GM12872 (cell line): ENCODE data around the gene PCMT1.

Experiments
- CTCF ChIP-seq: IDR thresholded peaks from 3 replicates; pipeline ENCODE4 v1.5.1; 2011; ENCODE audit warnings: low read depth, mild to moderate bottlenecking, low read length, moderate library complexity; ENCODE audit not compliant: insufficient read depth

Gene PCMT1

DNA sequence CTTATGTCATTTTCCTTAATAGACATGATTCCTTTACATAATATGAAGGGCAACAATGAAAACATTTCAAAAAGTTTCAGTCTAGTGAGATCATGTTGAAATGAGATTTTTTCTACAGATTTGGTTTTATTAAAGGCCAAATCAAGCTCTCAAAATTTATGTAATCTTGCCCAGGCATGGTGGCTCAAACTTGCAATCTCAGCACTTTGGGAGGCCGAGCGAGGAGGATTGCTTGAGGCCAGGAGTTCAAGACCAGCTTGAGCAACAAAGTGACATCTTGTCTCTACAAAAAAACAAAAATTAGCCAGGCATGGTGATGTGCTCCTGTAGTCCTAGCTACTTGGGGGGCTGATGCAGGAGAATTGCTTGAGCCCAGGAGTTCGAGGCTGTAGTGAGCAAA is 63.8 kb downstream of the PCMT1 start:
- TF ChIP-seq CTCF, result no peak

- no peak for TF ChIP-seq CTCF
Measured at GRCh38 chr6:149815788-149816187, 66.2 kb downstream of the PCMT1 start.

- no peak for TF ChIP-seq CTCF
Measured at GRCh38 chr6:149820506-149820905, 71.0 kb downstream of the PCMT1 start.

- no peak for TF ChIP-seq CTCF
Measured at GRCh38 chr6:149821492-149821891, 72.0 kb downstream of the PCMT1 start.

- 0 out of 3 replicates have a peak, but pooled peaks have one; percentile 18 for TF ChIP-seq CTCF
Measured at GRCh38 chr6:149823013-149823412, 73.5 kb downstream of the PCMT1 start.

DNA sequence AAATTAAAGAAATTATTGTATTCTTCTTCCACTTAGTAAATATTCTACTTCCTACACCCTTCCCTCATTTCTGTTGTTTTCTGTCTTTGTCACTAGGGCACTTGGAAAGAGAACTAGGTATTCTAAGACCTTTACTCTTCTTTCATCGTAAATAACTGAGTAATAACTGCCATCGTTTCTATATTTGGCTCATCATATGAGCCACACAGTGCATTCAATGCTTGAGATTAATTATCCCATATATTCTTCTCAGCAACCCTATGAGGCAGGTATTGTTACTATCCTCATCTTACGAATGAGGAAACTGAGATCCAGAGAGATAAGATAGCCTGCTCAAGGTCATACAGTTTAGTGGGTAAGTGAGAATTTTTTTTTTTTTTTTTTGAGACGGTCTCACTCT is 75.8 kb downstream of the PCMT1 start:
- TF ChIP-seq CTCF, result no peak

GRCh38 chr6:149830731-149831307 is 81.3 kb downstream of the PCMT1 start:
- no peak for TF ChIP-seq CTCF
